H1 (cell line): ENCODE results near the gene PRKCA. TPM values are rescaled to one million over a fixed set of nuclear protein-coding genes. Genes with fewer than 3 reads are reported as not detected.

ENCODE experiments used
- RAD21 ChIP-seq, 2 experiments: IDR thresholded peaks in 1 of 2; conservative IDR thresholded peaks in 1 of 2; 2 replicates each; pipeline ENCODE4 v1.6.1; 2011; ENCODE audit warnings: low read depth in 2 of 2, low read length in 2 of 2, improper control_type of control experiment in 1 of 2, inconsistent platforms in 1 of 2, mild to moderate bottlenecking in 1 of 2, moderate library complexity in 1 of 2
- polyA plus RNA-seq, 7 experiments: library from polyadenylated mRNA; depleted of rRNA in 3 of 7; stranded (reverse) in 5 of 7; unstranded in 2 of 7; fragments of >200 nt in 5 of 7; fragments of 200-250 nt in 2 of 7; gene quantifications; 1 replicate in 5 of 7; 2 replicates in 1 of 7; 4 replicates in 1 of 7; pipeline versions ENCODE4 v1.2.1 to v1.2.3, GENCODE V29; 2011 to 2013; ENCODE audit warnings: missing spikeins in 2 of 7, mixed read lengths in 2 of 7
- total RNA-seq: library from RNA; stranded (reverse); fragmentation: NEBNext Ultra II Directional; extraction: Animal tissue kit (Norgen Biotek cat#: 25700); gene quantifications from 2 replicates; pipeline ENCODE4 v1.2.1, GENCODE V29; 2021

The PRKCA gene
- total and polyA plus RNA-seq, 2 of the 8 experiments (the other 6 are each of a cell fraction or from before 2014, with no cell fraction given): 5.8 to 17.8 TPM

GRCh38 chr17:66312912-66313311, 10.5 kb downstream of the PRKCA start (continued):
- no peak for TF ChIP-seq RAD21 (IDR thresholded peaks at IDR 0.05 in 1 of 2, conservative IDR thresholded peaks at IDR 0.05 in 1 of 2; ENCODE audit: low read depth in 2 of 2, low read length in 2 of 2)
